ENCODE data around the gene HDAC4. TPM values are rescaled to one million over a fixed set of nuclear protein-coding genes. Genes with fewer than 3 reads are reported as not detected.

HDAC4 gene
- total and polyA plus RNA-seq, 2 experiments from 2014 or later: 8.1 to 41.8 TPM

GRCh38 chr2:239362507-239362906 is 38.3 kb downstream of the HDAC4 start (continued):
- no peak for TF ChIP-seq ZNF462 (CRISPR knock-in tag; IDR thresholded peaks at IDR 0.05)

- no peak overlapping the region for H2AFZ ChIP-seq
- H3K9me3 Mint-ChIP-seq: no peaks in the 10 kb centered on the region
- ATAC-seq: peak; percentile 80
- peaks cover 33% of the 10 kb centered on the region for H3K4me1 Mint-ChIP-seq
- no peak overlapping the region for H3K4me3 ChIP-seq
- peak overlapping the region; percentile 66; the same call in 1 of the 2 replicates for H3K27ac Mint-ChIP-seq
- H3K9me2 ChIP-seq (ENCODE audit: insufficient read depth): no peaks in the 10 kb centered on the region
- peak; percentile 19 to 40; a peak in 3 of 4 replicates for TF ChIP-seq CTCF (conservative IDR thresholded peaks at IDR 0.05; ENCODE audit: low read depth in 2 of 2)
- TF ChIP-seq JUNB (IDR thresholded peaks at IDR 0.05; ENCODE audit: unreplicated experiment): no peak
- no peak for TF ChIP-seq ZNF462 (CRISPR knock-in tag; IDR thresholded peaks at IDR 0.05)
- no peaks in the 10 kb centered on the region for H3K27me3 ChIP-seq (ENCODE audit: insufficient read depth)
- H3K4me1 ChIP-seq (ENCODE audit: insufficient read depth): peaks cover 18% of the 10 kb centered on the region
- H3K4me3 Mint-ChIP-seq: no peak overlapping the region
- H3K79me2 ChIP-seq (replicated peaks; ENCODE audit: insufficient read depth): peaks cover 93% of the 10 kb centered on the region
- DNase-seq (ENCODE audit: low spot score): peak; percentile 54
- H3F3A ChIP-seq (replicated peaks; ENCODE audit: low read depth): no peaks in the 10 kb centered on the region
- H3K27me3 Mint-ChIP-seq (ENCODE audit: insufficient read depth, low read depth, poor library complexity): peaks cover 14% of the 10 kb centered on the region
- peak overlapping the region; percentile 70; the same call in 1 of the 2 replicates for H3K27ac ChIP-seq (ENCODE audit: low read depth)
- H3K4me2 ChIP-seq: no peak overlapping the region
- H3K36me3 Mint-ChIP-seq (ENCODE audit: low read depth): peaks cover 2% of the 10 kb centered on the region; the same call in 1 of the 3 replicates
- H3K36me3 ChIP-seq (ENCODE audit: insufficient read depth): no peaks in the 10 kb centered on the region
- peaks cover 29% of the 10 kb centered on the region for H4K20me1 ChIP-seq (replicated peaks; ENCODE audit: insufficient read depth)
Observed at GRCh38 chr2:239361311-239361642, 39.5 kb downstream of the HDAC4 start.

All from GM23338 (cell line).